ENCODE results near the gene USF3. TPM values are rescaled to one million over a fixed set of nuclear protein-coding genes. Genes with fewer than 3 reads are reported as not detected.

USF3 gene
- polyA plus RNA-seq, 2 of the 4 experiments (the other 2 are of a cell fraction): 1.9 to 11.3 TPM

DNA sequence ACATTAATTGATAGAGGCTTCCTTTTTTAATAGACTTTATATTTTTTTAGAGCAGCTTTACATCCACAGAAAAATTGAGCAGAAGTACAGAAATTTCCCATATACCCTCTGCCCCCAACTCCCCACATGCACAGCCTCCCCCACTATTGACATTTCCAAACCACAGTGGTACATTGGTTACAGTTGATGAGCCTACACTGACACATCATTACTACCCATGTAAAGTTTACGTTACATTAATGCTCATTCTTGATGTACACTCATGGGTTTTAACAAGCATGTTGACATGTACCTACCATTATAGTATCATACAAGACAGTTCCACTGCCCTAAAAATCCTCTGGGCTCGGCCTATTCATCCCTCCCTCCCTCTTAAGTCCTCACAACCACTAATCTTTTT is 78.7 kb downstream of the USF3 start:
- ATAC-seq: no peak
- WGBS (ENCODE audit: missing lambda C conversion rate): 63% methylated on average over 2 of the region's 2 CpGs
- ChIA-PET POLR2A (no interaction called here), CTCF (interaction anchor here (1.3 to 3.1 kb wide), 5 partner anchors 10 to 975 kb away, joined by 3 to 13 read pairs (median 5); no protein-coding TSS in a partner anchor)
- no peaks in the 10 kb centered on the region for H3K9me3 ChIP-seq
- H3K4me2 ChIP-seq: no peak overlapping the region
- no peaks in the 10 kb centered on the region for H3K4me1 ChIP-seq
- H3K4me3 ChIP-seq: no peak overlapping the region
- no peak for FAIRE-seq
- no peak for TF ChIP-seq NFE2L2 (conservative IDR thresholded peaks at IDR 0.05; ENCODE audit: low read length)
- TF ChIP-seq RCOR1 (IDR thresholded peaks at IDR 0.05; ENCODE audit: low read depth, low read length): no peak
- TF ChIP-seq KDM5A (IDR thresholded peaks at IDR 0.05): no peak
- no peak for TF ChIP-seq MYC (IDR thresholded peaks at IDR 0.05; ENCODE audit: borderline replicate concordance, low read length)
- no peak for DNase-seq (ENCODE audit: low read depth in 1 of 2, low spot score in 1 of 2)
- no peak overlapping the region for H3K27ac ChIP-seq

DNA sequence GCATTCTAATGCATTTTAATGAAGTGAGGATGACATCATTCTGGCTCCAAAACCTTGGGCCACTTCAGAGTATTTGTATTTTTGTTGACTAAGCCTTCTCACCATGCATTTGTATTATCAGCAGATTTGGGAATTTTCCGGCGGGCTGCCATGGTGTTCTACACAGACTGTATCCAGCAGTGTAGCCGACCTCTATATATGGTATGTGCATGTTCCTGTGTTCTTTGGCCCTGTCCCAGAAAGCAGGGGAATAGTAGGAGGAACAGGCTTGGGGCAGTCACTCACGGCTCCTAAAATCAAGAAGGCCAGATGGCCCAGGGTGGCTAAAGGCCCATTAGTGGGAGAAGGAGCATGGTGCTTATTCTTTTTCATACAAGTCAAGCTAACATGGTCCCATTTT is 80.5 kb downstream of the USF3 start:
- no peak overlapping the region for H3K27ac ChIP-seq
- no peaks in the 10 kb centered on the region for H3K9me3 ChIP-seq
- H3K4me1 ChIP-seq: no peaks in the 10 kb centered on the region
- ChIA-PET POLR2A (no interaction called here), CTCF (interaction anchor here (1.9 to 3.1 kb wide), 3 partner anchors 10 to 123 kb away, joined by 5 to 13 read pairs (median 6); no protein-coding TSS in a partner anchor)
- H3K4me2 ChIP-seq: no peak overlapping the region
- TF ChIP-seq NPAS2 (CRISPR knock-in tag; IDR thresholded peaks at IDR 0.05; ENCODE audit: borderline replicate concordance) (no peak), HOXB13 (CRISPR knock-in tag; IDR thresholded peaks at IDR 0.05; ENCODE audit: low read depth) (no peak), ZFP36 (IDR thresholded peaks at IDR 0.05; ENCODE audit: borderline replicate concordance, partially characterized antibody) (no peak), PHF8 (IDR thresholded peaks at IDR 0.05; ENCODE audit: borderline replicate concordance, low read depth) (no peak), NR3C1 (IDR thresholded peaks at IDR 0.05) (no peak), RFX5 (IDR thresholded peaks at IDR 0.05) (no peak), HDAC2 (IDR thresholded peaks at IDR 0.05) (no peak), CBX8 (IDR thresholded peaks at IDR 0.05) (no peak)
- TF ChIP-seq, protein P1, sequence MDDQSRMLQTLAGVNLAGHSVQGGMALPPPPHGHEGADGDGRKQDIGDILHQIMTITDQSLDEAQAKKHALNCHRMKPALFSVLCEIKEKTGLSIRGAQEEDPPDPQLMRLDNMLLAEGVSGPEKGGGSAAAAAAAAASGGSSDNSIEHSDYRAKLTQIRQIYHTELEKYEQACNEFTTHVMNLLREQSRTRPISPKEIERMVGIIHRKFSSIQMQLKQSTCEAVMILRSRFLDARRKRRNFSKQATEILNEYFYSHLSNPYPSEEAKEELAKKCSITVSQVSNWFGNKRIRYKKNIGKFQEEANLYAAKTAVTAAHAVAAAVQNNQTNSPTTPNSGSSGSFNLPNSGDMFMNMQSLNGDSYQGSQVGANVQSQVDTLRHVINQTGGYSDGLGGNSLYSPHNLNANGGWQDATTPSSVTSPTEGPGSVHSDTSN (IDR thresholded peaks at IDR 0.05): no peak
- WGBS (ENCODE audit: missing lambda C conversion rate): 81% methylated on average over 4 of the region's 4 CpGs
- DNase-seq (ENCODE audit: low read depth in 1 of 2, low spot score in 1 of 2): no peak
- no peak for ATAC-seq
- no peak overlapping the region for H3K4me3 ChIP-seq
- FAIRE-seq: no peak

DNA sequence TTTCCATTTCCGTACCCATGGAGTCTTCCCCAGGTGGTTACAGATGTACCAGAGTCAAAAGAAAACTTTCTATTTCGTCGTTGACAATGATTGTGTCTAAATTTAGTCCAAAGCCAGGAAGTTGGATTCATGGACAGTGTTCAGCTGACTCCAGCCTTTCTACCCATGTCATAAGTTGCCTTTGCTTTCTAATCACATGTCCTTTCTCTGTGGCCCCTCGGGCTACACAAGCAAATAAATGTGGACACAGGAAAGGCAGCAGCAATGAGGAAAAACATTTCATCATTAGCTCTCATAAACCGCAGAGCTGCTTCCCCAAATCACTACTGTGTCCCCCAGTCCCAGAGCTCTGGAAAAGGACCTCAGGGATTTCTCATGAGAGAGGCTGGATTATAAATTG is 82.0 kb downstream of the USF3 start:
- Histone ChIP-seq H3K4me3 (no peak overlapping the region), H3K9me3 (no peaks in the 10 kb centered on the region), H3K4me1 (no peaks in the 10 kb centered on the region), H3K4me2 (no peak overlapping the region), H3K27ac (no peak overlapping the region)
- ChIA-PET CTCF (interaction anchor here (0.7 to 1.5 kb wide), 3 partner anchors 9 to 18 kb away, joined by 3 to 4 read pairs (median 4); no protein-coding TSS in a partner anchor), POLR2A (no interaction called here)
- DNase-seq (ENCODE audit: low read depth in 1 of 2, low spot score in 1 of 2): no peak
- TF ChIP-seq ZNF302 (CRISPR knock-in tag; IDR thresholded peaks at IDR 0.05) (no peak), CHD4 (IDR thresholded peaks at IDR 0.05; ENCODE audit: borderline replicate concordance) (no peak), NFE2L2 (conservative IDR thresholded peaks at IDR 0.05; ENCODE audit: low read length) (no peak), ESRRA (IDR thresholded peaks at IDR 0.05; ENCODE audit: borderline replicate concordance, low read length) (no peak), FOSB (CRISPR knock-in tag; IDR thresholded peaks at IDR 0.05) (no peak), MAZ (IDR thresholded peaks at IDR 0.05; ENCODE audit: borderline replicate concordance, low read depth, low read length) (no peak)
- TF ChIP-seq, protein P2, sequence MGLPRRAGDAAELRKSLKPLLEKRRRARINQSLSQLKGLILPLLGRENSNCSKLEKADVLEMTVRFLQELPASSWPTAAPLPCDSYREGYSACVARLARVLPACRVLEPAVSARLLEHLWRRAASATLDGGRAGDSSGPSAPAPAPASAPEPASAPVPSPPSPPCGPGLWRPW (IDR thresholded peaks at IDR 0.05): no peak
- FAIRE-seq: no peak
- WGBS (ENCODE audit: missing lambda C conversion rate): 71% methylated on average over 5 of the region's 5 CpGs
- ATAC-seq: no peak

DNA sequence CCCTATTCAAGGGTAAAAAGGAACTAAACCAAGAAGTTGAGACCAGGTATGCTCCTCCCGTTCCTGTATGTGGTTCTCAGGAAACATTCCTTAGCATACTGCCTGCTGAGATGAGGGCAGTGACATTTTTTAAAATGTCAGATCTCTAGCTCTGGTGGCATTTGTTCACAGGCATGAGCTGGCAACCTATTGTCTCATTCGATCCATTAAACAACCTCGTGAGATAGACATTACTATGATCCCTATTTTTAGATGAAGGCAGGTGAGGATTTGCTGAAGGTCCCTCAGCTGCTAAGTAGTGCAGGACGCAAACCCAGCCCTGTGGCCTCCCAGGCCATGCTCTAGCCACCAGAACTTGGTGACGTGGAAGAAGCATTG is 89.2 kb downstream of the USF3 start:
- Histone ChIP-seq H3K4me3 (no peak overlapping the region), H3K4me2 (no peak overlapping the region), H3K27ac (no peak overlapping the region), H3K4me1 (no peaks in the 10 kb centered on the region), H3K9me3 (no peaks in the 10 kb centered on the region)
- WGBS (ENCODE audit: missing lambda C conversion rate): 56% methylated on average over 5 of the region's 5 CpGs
- no peak for ATAC-seq
- no peak for DNase-seq (ENCODE audit: low read depth in 1 of 2, low spot score in 1 of 2)
- FAIRE-seq: no peak
- ChIA-PET POLR2A (no interaction called here), CTCF (interaction anchor here (0.8 to 1.4 kb wide), 4 partner anchors 13 to 30 kb away, joined by 3 read pairs; no protein-coding TSS in a partner anchor)
- TF ChIP-seq, protein P3, sequence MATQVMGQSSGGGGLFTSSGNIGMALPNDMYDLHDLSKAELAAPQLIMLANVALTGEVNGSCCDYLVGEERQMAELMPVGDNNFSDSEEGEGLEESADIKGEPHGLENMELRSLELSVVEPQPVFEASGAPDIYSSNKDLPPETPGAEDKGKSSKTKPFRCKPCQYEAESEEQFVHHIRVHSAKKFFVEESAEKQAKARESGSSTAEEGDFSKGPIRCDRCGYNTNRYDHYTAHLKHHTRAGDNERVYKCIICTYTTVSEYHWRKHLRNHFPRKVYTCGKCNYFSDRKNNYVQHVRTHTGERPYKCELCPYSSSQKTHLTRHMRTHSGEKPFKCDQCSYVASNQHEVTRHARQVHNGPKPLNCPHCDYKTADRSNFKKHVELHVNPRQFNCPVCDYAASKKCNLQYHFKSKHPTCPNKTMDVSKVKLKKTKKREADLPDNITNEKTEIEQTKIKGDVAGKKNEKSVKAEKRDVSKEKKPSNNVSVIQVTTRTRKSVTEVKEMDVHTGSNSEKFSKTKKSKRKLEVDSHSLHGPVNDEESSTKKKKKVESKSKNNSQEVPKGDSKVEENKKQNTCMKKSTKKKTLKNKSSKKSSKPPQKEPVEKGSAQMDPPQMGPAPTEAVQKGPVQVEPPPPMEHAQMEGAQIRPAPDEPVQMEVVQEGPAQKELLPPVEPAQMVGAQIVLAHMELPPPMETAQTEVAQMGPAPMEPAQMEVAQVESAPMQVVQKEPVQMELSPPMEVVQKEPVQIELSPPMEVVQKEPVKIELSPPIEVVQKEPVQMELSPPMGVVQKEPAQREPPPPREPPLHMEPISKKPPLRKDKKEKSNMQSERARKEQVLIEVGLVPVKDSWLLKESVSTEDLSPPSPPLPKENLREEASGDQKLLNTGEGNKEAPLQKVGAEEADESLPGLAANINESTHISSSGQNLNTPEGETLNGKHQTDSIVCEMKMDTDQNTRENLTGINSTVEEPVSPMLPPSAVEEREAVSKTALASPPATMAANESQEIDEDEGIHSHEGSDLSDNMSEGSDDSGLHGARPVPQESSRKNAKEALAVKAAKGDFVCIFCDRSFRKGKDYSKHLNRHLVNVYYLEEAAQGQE (IDR thresholded peaks at IDR 0.05): no peak
- TF ChIP-seq ZFP36 (IDR thresholded peaks at IDR 0.05; ENCODE audit: borderline replicate concordance, partially characterized antibody) (no peak), ZC3H11A (IDR thresholded peaks at IDR 0.05) (no peak), KDM5A (IDR thresholded peaks at IDR 0.05) (no peak), PHF8 (IDR thresholded peaks at IDR 0.05; ENCODE audit: borderline replicate concordance, low read depth) (no peak), SREBF2 (IDR thresholded peaks at IDR 0.05) (no peak), JUNB (IDR thresholded peaks at IDR 0.05) (no peak)
- TF ChIP-seq, protein P4, sequence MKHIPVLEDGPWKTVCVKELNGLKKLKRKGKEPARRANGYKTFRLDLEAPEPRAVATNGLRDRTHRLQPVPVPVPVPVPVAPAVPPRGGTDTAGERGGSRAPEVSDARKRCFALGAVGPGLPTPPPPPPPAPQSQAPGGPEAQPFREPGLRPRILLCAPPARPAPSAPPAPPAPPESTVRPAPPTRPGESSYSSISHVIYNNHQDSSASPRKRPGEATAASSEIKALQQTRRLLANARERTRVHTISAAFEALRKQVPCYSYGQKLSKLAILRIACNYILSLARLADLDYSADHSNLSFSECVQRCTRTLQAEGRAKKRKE (CRISPR knock-in tag; IDR thresholded peaks at IDR 0.05; ENCODE audit: low read depth): no peak
- TF ChIP-seq, protein P5, sequence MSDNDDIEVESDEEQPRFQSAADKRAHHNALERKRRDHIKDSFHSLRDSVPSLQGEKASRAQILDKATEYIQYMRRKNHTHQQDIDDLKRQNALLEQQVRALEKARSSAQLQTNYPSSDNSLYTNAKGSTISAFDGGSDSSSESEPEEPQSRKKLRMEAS (IDR thresholded peaks at IDR 0.05): no peak
